HG03280 (cell line): ENCODE data around the gene SFTPA2.
"Not testable (repeated sequence)": the region's sequence is repeated elsewhere in the genome, so short reads cannot be mapped to it uniquely, and the experiment has no call there.

Source experiments
- ATAC-seq: cut with Tn5 transposase; IDR thresholded peaks from one replicate; pipeline ENCODE4 v1.9.1; 2021; ENCODE audit warnings: mild to moderate bottlenecking, moderate library complexity; ENCODE audit not compliant: unreplicated experiment

The SFTPA2 gene

GRCh38 chr10:79561257-79561656, 1.1 kb upstream of the SFTPA2 start:
- no peak for ATAC-seq

- ATAC-seq, result no peak
These were observed 481 bp downstream of the SFTPA2 start for GRCh38 chr10:79559726-79560125.

GRCh38 chr10:79556961-79557360, 3.2 kb downstream of the SFTPA2 start:
- not testable (repeated sequence) for ATAC-seq

GRCh38 chr10:79555354-79556309, 4.6 kb downstream of the SFTPA2 start:
- no peak for ATAC-seq

DNA sequence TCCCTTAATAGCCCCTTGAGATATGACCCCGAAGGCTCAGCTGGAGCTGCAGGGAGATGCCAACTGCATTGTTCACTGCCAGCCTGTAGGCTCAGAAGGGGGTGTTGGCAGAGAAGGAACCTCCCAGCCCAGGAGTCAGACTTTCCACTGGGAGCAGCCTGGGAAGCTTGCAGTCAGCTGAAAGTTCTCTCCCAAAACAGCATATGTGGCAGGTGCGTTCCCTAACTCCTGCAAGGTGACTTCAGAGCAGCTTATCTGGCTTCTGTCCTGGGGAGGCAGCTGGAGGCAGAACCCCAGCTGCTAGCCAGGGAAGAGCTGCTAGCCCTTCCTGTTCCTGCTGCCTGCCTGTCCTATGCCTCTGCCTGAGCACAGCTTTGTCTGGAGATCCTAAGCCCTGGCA, 8.1 kb downstream of the SFTPA2 start:
- ATAC-seq, result no peak

GRCh38 chr10:79547973-79548372, 12.2 kb downstream of the SFTPA2 start:
- no peak for ATAC-seq

- not testable (repeated sequence) for ATAC-seq
These were observed 13.1 kb downstream of the SFTPA2 start for GRCh38 chr10:79547128-79547527.

GRCh38 chr10:79544926-79545659, 15.1 kb downstream of the SFTPA2 start:
- not testable (repeated sequence) for ATAC-seq

DNA sequence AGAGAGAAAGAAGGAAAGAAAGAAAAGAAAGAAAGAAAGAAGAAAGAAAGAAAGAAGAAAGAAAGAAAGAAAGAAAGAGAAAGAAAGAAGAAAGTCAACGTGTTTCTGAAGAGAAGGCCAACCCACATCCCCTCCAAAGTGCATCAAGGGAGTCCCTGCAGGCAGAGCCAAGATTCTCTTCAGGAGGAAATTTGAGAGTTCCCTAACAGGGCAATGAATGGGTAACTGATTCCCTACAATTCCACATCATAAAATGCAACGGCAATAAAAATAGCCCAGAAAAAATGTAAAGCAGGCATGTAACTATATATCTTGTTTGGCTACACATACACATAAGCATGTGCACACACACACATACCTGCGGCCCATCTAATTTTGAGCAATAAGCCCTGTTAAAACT, 15.8 kb downstream of the SFTPA2 start:
- ATAC-seq, result not testable (repeated sequence)

DNA sequence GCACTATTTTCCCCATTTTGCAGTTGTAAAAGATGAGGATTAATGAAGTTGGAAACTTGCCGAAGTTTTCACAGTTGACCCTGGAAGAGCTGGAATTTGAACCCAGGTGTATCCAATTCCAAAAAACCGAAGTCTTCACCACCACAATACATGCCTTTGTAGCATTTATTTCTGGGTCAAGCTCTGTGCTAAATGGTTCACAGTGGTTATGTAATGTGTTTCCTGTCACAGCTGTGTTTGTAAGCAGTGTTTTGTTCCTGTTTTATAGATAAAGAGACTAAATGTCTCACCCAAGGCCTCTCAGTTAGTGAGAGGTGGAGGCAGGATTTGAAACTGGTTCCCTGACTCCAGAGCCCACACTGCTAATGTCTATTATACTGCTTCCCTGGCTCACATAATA, 17.6 kb downstream of the SFTPA2 start:
- ATAC-seq, result no peak

- peak; percentile 77 for ATAC-seq
These were observed 19.3 kb downstream of the SFTPA2 start for GRCh38 chr10:79540930-79541329.

DNA sequence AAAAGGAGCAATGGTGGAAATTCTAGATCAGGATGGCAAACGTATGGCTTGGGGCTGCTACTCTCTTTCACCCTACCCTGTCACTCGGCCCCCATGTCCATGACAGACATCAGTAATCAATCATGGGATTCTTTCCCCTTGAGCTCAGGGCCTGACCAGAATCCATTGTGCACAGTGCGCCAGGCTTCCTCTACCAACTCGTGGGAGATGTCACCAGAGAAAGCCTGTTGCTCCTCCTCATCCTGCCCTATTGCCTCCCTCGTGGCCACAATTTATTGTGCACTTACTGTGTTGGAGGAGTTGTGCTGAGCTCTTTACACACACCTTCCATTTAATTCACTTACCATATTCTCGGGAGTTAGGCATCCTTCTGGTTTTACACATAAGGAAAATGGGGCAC, 21.9 kb downstream of the SFTPA2 start:
- not testable (repeated sequence) for ATAC-seq

DNA sequence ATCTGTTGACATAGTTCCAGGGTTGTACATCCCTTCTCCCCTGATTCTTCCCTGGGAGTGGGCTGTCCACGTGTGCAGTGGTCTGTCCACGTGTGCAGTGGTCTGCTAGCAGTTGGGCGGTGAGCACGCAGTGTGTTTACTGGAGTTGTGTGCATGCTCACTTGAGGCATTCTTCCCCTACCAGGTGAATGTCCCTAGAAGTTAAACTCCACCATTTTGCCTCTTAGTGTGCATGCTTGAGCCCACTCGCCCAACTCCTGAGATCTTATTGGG, 26.4 kb downstream of the SFTPA2 start:
- ATAC-seq, result not testable (repeated sequence)

DNA sequence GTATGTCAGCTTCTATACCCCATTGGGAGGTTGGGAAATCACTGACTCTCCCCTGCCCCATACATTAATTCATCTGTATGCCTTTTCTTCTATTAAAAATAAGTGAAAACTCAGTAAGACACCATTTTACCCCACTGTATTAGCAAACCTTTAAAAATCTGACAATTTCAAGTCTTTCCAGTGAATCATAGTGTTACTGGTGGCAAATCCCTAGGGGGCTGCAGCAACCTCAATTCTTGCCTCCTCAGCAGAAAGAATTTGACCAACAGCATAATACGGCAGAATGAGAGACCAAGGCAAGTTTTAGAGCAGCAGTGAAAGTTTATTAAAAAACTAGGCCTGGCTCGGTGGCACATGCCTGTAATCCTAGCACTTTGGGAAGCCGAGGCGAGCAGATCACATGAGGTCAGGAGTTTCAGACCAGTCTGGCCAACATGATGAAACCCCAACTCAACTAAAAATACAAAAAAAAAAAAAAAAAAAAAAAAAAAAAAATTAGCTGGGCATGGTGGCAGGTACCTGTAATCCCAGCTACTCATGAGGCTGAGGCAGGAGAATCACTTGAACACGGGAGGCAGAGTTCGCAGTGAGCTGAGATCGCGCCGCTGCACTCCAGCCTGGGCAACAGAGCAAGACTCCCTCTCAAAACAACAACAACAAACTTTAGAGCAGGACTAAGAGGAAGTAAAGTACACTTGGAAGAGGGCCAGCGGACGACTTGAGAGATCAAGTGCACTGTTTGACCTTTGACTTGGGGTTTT, 26.9 kb downstream of the SFTPA2 start:
- ATAC-seq, result not testable (repeated sequence)

DNA sequence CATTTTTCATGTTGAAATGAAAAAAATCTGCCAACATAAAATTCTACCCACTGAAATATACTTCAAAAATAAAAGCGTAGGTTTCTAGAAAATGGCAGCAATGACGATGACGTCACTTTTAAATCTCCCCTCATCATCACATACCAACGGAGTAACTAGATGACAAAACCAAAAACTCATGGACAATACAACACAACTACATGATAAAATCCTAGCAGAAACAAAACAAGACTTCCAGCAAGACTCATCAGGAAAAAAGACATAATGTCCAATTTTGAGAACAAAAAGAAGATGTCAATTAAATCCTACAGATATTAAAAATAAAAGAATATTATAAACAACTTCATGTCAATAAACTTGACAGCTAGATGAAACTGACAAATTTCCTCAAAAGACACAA, 31.9 kb downstream of the SFTPA2 start:
- ATAC-seq, result not testable (repeated sequence)

DNA sequence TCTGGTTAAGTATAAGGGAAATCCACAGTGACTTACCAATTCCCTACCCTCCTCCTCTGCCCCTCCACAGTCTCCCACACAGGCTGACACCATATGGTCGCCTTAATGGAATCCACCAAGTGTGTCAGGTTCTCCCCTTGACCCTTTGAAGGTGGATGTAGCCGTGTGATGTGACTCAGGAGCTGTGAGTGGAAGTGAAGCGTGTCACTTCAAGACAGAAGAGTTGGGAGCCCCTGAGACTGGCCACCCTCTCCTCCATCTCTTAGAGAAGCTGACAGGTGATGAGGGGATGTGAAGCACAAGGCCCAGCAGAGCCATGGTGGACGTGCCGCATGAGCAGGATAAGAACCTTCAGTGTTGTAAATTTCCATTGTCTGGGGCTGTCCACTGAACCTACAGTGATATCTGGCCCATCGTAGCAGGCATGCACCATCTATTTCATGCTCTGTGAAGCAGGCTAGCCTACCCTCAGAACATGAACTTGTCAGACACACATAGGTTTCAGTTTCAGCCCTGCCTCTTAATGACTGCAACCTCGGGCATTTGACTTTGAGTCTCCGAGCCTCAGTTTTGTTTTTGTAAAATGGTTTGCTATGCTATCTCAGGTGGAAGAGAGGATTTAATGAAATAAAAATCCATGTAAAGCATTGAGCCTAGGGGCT, 35.0 kb downstream of the SFTPA2 start:
- ATAC-seq, result peak; percentile 95

- not testable (repeated sequence) for ATAC-seq
These were observed 36.9 kb downstream of the SFTPA2 start for GRCh38 chr10:79523157-79523853.

- ATAC-seq, result not testable (repeated sequence)
These were observed 37.7 kb downstream of the SFTPA2 start for GRCh38 chr10:79522464-79522863.

GRCh38 chr10:79521751-79522150, 38.5 kb downstream of the SFTPA2 start:
- not testable (repeated sequence) for ATAC-seq

- ATAC-seq, result not testable (repeated sequence)
These were observed 42.6 kb downstream of the SFTPA2 start for GRCh38 chr10:79517567-79517966.
